B cell (primary cell): ENCODE measurements around the gene RAE1. TPM values are rescaled to one million over a fixed set of nuclear protein-coding genes. Genes with fewer than 3 reads are reported as not detected.

Experiments used
- ATAC-seq: fragments of 200-7000 bp; cut with Tn5 transposase; one replicate; pipeline ENCODE4 v1.10.0; 2021; ENCODE audit warnings: low read depth, mild to moderate bottlenecking, moderate number of reproducible peaks, moderate library complexity
- CTCF ChIA-PET: fragments of 350-600 bp; sonication (Branson Sonifier 250); formaldehyde crosslinking; loops from one replicate; lab custom pipeline; 2021; ENCODE audit warnings: antibody characterized with exemption, inconsistent platforms; lab: Charles Lee
- POLR2A ChIA-PET: fragments of 350-600 bp; sonication (Branson Sonifier 250); formaldehyde crosslinking; loops from one replicate; lab custom pipeline; 2021; ENCODE audit warnings: antibody characterized with exemption; lab: Charles Lee
- DNase-seq: peaks from one replicate; pipeline ENCODE4 v3.0.0; 2013
- H2AFZ ChIP-seq: 2 replicates; pipeline ENCODE4 v1.6.1; 2012; ENCODE audit warnings: mild to moderate bottlenecking, low read depth, low read length; ENCODE audit not compliant: insufficient read depth, poor library complexity, severe bottlenecking
- H3K27ac ChIP-seq, 2 donors: 1 replicate in 1 of 2; 2 replicates in 1 of 2; pipeline ENCODE4 v1.5.1; 2012 to 2013; ENCODE audit warnings: low read length in 2 of 2, mild to moderate bottlenecking in 2 of 2, moderate library complexity in 1 of 2
- H3K27me3 ChIP-seq, 4 experiments: fragments of 200-600 bp in 1 of 4; sonication (generic) in 1 of 4; replicated peaks in 1 of 4; 1 replicate in 2 of 4; 2 replicates in 2 of 4; pipeline versions ENCODE4 v1.6.1 to v1.7.0; 2013 to 2016; ENCODE audit warnings: low read length in 3 of 4, mild to moderate bottlenecking in 2 of 4, mixed read lengths in 1 of 4, moderate library complexity in 1 of 4; ENCODE audit not compliant: insufficient read depth in 4 of 4, control insufficient read depth in 3 of 4; ENCODE audit errors: control extremely low read depth in 1 of 4
- H3K36me3 ChIP-seq, 2 experiments: replicated peaks in 1 of 2; 1 replicate in 1 of 2; 2 replicates in 1 of 2; pipeline versions ENCODE4 v1.6.1 to v1.7.1; 2013; ENCODE audit warnings: low read length in 1 of 2; ENCODE audit not compliant: insufficient read depth in 2 of 2, control insufficient read depth in 1 of 2; ENCODE audit errors: control extremely low read depth in 1 of 2, extremely low read depth in 1 of 2
- H3K4me1 ChIP-seq, 2 donors: fragments of 200-600 bp in 1 of 2; sonication (generic) in 1 of 2; 1 replicate in 1 of 2; 2 replicates in 1 of 2; pipeline versions ENCODE4 v1.5.1 to v1.6.1; 2013 to 2017; ENCODE audit warnings: low read length in 2 of 2; ENCODE audit not compliant: control insufficient read depth in 2 of 2, insufficient read depth in 2 of 2
- H3K4me2 ChIP-seq: replicated peaks from 2 replicates; pipeline ENCODE3; 2012; ENCODE audit warnings: mild to moderate bottlenecking, low read depth, low read length; ENCODE audit not compliant: poor library complexity, severe bottlenecking
- H3K4me3 ChIP-seq, 5 experiments: fragments of 200-600 bp in 1 of 5; sonication (generic) in 1 of 5; 1 replicate in 3 of 5; 2 replicates in 2 of 5; pipeline versions ENCODE4 v1.5.1 to v1.7.0; 2011 to 2016; ENCODE audit warnings: low read length in 4 of 5, mild to moderate bottlenecking in 4 of 5, low read depth in 2 of 5, control low read depth in 1 of 5, moderate library complexity in 1 of 5; ENCODE audit not compliant: insufficient read depth in 1 of 5; ENCODE audit errors: control extremely low read depth in 1 of 5, extremely low read depth in 1 of 5
- H3K79me2 ChIP-seq: fragments of 200-600 bp; sonication (generic); one replicate; pipeline ENCODE4 v1.6.0; 2016; ENCODE audit warnings: low read length; ENCODE audit not compliant: control insufficient read depth, insufficient read depth
- H3K9ac ChIP-seq: fragments of 200-600 bp; sonication (generic); 2 replicates; pipeline ENCODE4 v1.6.1; 2017; ENCODE audit warnings: mild to moderate bottlenecking, low read length, moderate library complexity
- H3K9me3 ChIP-seq, 3 donors: one replicate each; pipeline versions ENCODE4 v1.6.1 to v1.7.1; 2013; ENCODE audit warnings: low read length in 2 of 3; ENCODE audit not compliant: control insufficient read depth in 2 of 3, insufficient read depth in 1 of 3; ENCODE audit errors: control extremely low read depth in 1 of 3
- H4K20me1 ChIP-seq: 2 replicates; pipeline ENCODE4 v1.6.0; 2012; ENCODE audit warnings: mild to moderate bottlenecking, low read length; ENCODE audit not compliant: insufficient read depth, control insufficient read depth, poor library complexity, severe bottlenecking
- H3K27ac Mint-ChIP-seq: one replicate; pipeline ENCODE4 v1.8.0; 2021; ENCODE audit warnings: mixed read lengths
- H3K27me3 Mint-ChIP-seq: one replicate; pipeline ENCODE4 v1.8.0; 2021; ENCODE audit warnings: mixed read lengths
- H3K4me1 Mint-ChIP-seq: one replicate; pipeline ENCODE4 v1.8.0; 2021; ENCODE audit warnings: mixed read lengths
- H3K4me3 Mint-ChIP-seq: one replicate; pipeline ENCODE4 v1.8.0; 2021; ENCODE audit warnings: mixed read lengths
- H3K9me3 Mint-ChIP-seq: one replicate; pipeline ENCODE4 v1.8.0; 2022; ENCODE audit warnings: mixed read lengths; ENCODE audit not compliant: insufficient read depth
- EZH2 ChIP-seq: IDR thresholded peaks from 2 replicates; pipeline ENCODE4 v1.6.1; 2012; ENCODE audit warnings: borderline replicate concordance, low read depth, mild to moderate bottlenecking, moderate library complexity, low read length; ENCODE audit not compliant: insufficient read depth, poor library complexity, severe bottlenecking
- WGBS: methylation state at CpG from one replicate; pipeline ENCODE4 v1.1.5; 2013; ENCODE audit warnings: missing lambda C conversion rate; ENCODE audit not compliant: insufficient coverage; 5-methylcytosine and 5-hydroxymethylcytosine counted together
- intact Hi-C: fragments of 100-400 bp; cut with micrococcal nuclease; formaldehyde crosslinking; loops from one replicate; pipeline ENCODE4 v1.10.0; 2022
- polyA plus RNA-seq: library from polyadenylated mRNA; depleted of rRNA; stranded (reverse); fragments of >200 nt; gene quantifications from 2 replicates; pipeline ENCODE4 v1.2.3, GENCODE V29; 2012
- total RNA-seq, 2 donors: library from RNA; stranded (reverse); fragments of 120-200 nt in 1 of 2; gene quantifications; 1 replicate in 1 of 2; 2 replicates in 1 of 2; pipeline versions ENCODE4 v1.2.3 to v1.2.4, GENCODE V29; 2013 to 2022
- TF ChIP-seq, protein P1 (sequence below): fragments of 200-600 bp; IDR thresholded peaks from one replicate; pipeline ENCODE4 v1.8.0; 2022; ENCODE audit warnings: antibody characterized with exemption, mild to moderate bottlenecking

Gene RAE1
- total and polyA plus RNA-seq, 2 donors (not counting 1 experiment from before 2014, with no cell fraction given), result 32.6 to 33.3 TPM

DNA sequence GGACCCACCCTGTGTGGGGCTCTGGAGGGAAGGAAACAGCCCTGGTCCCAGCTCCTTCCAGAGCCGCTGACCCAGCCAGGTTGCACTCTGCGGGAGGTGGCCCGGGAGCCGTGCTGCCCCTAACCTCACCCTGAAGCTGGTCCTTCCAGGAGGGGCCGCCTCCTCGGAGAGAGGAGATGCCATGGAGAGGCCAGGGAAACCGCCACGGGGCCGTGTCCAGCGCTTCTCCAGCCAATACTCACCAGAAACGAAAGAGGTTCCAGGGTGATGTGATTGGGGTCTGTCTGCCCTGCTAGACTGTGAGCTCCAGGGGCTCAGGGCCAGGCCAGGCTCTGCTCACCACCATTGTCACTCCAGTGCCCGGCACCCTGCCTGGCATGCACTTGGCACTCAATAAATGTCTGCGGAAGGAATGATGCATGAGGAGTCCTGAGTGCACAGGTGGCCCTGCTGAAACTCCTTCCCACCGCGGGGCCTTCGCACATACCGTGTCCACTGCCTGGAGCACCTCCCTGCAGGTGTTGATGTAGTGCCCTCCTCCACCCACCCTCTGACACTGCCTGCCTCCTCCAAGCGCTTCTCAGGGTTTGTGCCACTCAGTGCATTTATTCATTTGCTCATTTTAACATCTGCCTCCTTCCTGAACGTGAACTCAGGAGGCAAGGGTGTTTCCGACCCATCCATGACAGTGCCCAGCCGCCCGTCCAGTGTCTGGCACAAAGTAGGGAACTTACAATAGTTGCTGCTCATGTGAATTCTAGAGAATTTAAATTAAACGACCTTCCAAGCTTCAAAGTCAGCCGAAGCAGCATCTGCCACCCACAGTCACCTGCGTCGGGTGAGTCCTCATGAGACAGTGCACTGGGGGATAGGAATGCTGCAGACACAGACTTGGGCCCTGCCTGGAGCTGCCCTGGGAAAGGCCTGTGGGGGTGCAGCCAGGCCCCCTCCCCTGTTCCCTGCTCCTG, 70.5 kb downstream of the RAE1 start:
- peaks cover 32 to 35% of the 10 kb centered on the region in 2 donors for H3K4me1 ChIP-seq
- DNase-seq (no peak), ATAC-seq (no peak)
- H3K9ac ChIP-seq, result no peak overlapping the region
- TF ChIP-seq, protein P1, sequence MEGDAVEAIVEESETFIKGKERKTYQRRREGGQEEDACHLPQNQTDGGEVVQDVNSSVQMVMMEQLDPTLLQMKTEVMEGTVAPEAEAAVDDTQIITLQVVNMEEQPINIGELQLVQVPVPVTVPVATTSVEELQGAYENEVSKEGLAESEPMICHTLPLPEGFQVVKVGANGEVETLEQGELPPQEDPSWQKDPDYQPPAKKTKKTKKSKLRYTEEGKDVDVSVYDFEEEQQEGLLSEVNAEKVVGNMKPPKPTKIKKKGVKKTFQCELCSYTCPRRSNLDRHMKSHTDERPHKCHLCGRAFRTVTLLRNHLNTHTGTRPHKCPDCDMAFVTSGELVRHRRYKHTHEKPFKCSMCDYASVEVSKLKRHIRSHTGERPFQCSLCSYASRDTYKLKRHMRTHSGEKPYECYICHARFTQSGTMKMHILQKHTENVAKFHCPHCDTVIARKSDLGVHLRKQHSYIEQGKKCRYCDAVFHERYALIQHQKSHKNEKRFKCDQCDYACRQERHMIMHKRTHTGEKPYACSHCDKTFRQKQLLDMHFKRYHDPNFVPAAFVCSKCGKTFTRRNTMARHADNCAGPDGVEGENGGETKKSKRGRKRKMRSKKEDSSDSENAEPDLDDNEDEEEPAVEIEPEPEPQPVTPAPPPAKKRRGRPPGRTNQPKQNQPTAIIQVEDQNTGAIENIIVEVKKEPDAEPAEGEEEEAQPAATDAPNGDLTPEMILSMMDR, result no peak
- TF ChIP-seq EZH2, result no peak
- CTCF ChIA-PET, result interaction anchor here (1.5 kb wide), 1 partner anchor 14 kb away, joined by 3 read pairs; no protein-coding TSS in a partner anchor
- H3K79me2 ChIP-seq, result no peaks in the 10 kb centered on the region
- Mint-ChIP-seq H3K27me3 (no peaks in the 10 kb centered on the region), H3K4me3 (no peak overlapping the region), H3K4me1 (peaks cover 31% of the 10 kb centered on the region), H3K9me3 (no peaks in the 10 kb centered on the region), H3K27ac (no peak overlapping the region)
- no peaks in the 10 kb centered on the region for H3K36me3 ChIP-seq
- no peaks in the 10 kb centered on the region for H3K27me3 ChIP-seq
- no peak overlapping the region for H2AFZ ChIP-seq
- H4K20me1 ChIP-seq, result no peaks in the 10 kb centered on the region
- intact Hi-C loops, result no loop called here
- no peak overlapping the region for H3K4me3 ChIP-seq
- H3K27ac ChIP-seq, result no peak overlapping the region
- POLR2A ChIA-PET, result interaction anchor here (1.3 kb wide), 1 partner anchor 8 kb away, joined by 5 read pairs; no protein-coding TSS in a partner anchor
- H3K4me2 ChIP-seq, result no peak overlapping the region
- peaks cover 0 to 11% (median 0%) of the 10 kb centered on the region in 3 donors for H3K9me3 ChIP-seq
- WGBS, result 95% methylated on average over 21 of the region's 26 CpGs

DNA sequence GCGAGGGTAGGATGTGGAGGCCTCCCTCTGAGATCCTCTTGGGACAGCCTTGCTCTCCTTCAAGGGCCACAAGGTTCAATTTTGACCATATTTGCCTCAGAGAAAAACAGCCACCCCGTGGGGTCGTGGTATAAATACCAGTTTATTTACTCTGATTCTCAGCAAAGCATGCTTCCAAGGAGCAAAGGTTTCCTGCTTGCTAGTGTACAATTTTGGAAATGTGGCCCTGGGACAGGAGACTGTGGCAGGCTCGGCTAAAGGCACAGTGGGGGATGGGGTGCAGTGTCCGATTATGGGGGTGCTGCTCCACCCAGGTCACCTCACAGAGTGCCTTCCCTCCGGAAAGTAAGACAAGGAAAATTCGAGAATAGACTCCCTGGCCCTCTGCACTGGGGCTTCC, 71.2 kb downstream of the RAE1 start:
- intact Hi-C loops, result no loop called here
- Histone ChIP-seq H3K9me3 (peaks cover 0 to 11% (median 0%) of the 10 kb centered on the region in 3 donors), H3K4me1 (peaks cover 36 to 40% of the 10 kb centered on the region in 2 donors), H3K27me3 (no peaks in the 10 kb centered on the region), H3K27ac (no peak overlapping the region), H3K4me3 (no peak overlapping the region), H3K36me3 (no peaks in the 10 kb centered on the region), H3K9ac (no peak overlapping the region), H3K4me2 (no peak overlapping the region), H3K79me2 (no peaks in the 10 kb centered on the region), H4K20me1 (no peaks in the 10 kb centered on the region), H2AFZ (no peak overlapping the region)
- 93% methylated on average over 5 of the region's 7 CpGs for WGBS
- Mint-ChIP-seq H3K4me1 (peaks cover 38% of the 10 kb centered on the region), H3K27me3 (no peaks in the 10 kb centered on the region), H3K4me3 (no peak overlapping the region), H3K9me3 (no peaks in the 10 kb centered on the region), H3K27ac (no peak overlapping the region)
- ATAC-seq, result no peak
- CTCF ChIA-PET, result interaction anchor here (1.5 kb wide), 2 partner anchors 13 to 28 kb away, joined by 3 read pairs; no protein-coding TSS in a partner anchor
- no peak for DNase-seq
- TF ChIP-seq, protein P1, result no peak
- no peak for TF ChIP-seq EZH2
- POLR2A ChIA-PET, result no interaction called here
